OCI-LY1 (cell line): Measurements from ENCODE around the gene XYLB.

Experiments used
- H2AFZ ChIP-seq: fragments of 200-600 bp; sonication (generic), shearing (Covaris generic); 2 replicates; pipeline ENCODE4 v1.6.0; 2014; ENCODE audit warnings: antibody characterized with exemption, mild to moderate bottlenecking, low read length
- H3F3A ChIP-seq: fragments of 200-600 bp; sonication (generic), shearing (Covaris generic); 2 replicates; pipeline ENCODE4 v1.6.0; 2014; ENCODE audit warnings: mild to moderate bottlenecking, antibody characterized with exemption, low read length, moderate library complexity; ENCODE audit not compliant: insufficient read depth
- H3K27ac ChIP-seq: fragments of 200-600 bp; sonication (generic); 2 replicates; pipeline ENCODE4 v1.5.1; 2014; ENCODE audit warnings: low read length, mixed run types, mild to moderate bottlenecking, low read depth; ENCODE audit not compliant: poor library complexity, severe bottlenecking
- H3K27me3 ChIP-seq: fragments of 200-600 bp; sonication (generic); 2 replicates; pipeline ENCODE4 v1.6.0; 2014; ENCODE audit warnings: antibody characterized with exemption, mild to moderate bottlenecking, low read length, moderate library complexity; ENCODE audit not compliant: insufficient read depth
- H3K36me3 ChIP-seq: fragments of 200-600 bp; sonication (generic); 2 replicates; pipeline ENCODE4 v1.6.1; 2014; ENCODE audit warnings: mild to moderate bottlenecking, antibody characterized with exemption, low read length, moderate library complexity, mixed read lengths; ENCODE audit not compliant: insufficient read depth
- H3K4me1 ChIP-seq: fragments of 200-600 bp; sonication (generic); 2 replicates; pipeline ENCODE4 v1.5.1; 2014; ENCODE audit warnings: mild to moderate bottlenecking, low read length, moderate library complexity; ENCODE audit not compliant: insufficient read depth, severe bottlenecking
- H3K4me2 ChIP-seq: fragments of 200-600 bp; sonication (generic), shearing (Covaris generic); 2 replicates; pipeline ENCODE4 v1.6.1; 2014; ENCODE audit warnings: low read length
- H3K4me3 ChIP-seq: fragments of 200-600 bp; sonication (generic); 2 replicates; pipeline ENCODE4 v1.5.1; 2014; ENCODE audit warnings: low read length, low read depth, mild to moderate bottlenecking, mixed read lengths; ENCODE audit not compliant: poor library complexity, severe bottlenecking
- H3K79me2 ChIP-seq: fragments of 200-600 bp; shearing (Covaris generic); 2 replicates; pipeline ENCODE4 v1.6.1; 2016; ENCODE audit warnings: mixed run types, low read length, mixed read lengths; ENCODE audit not compliant: insufficient read depth
- H3K9ac ChIP-seq: fragments of 200-600 bp; sonication (generic), shearing (Covaris generic); 2 replicates; pipeline ENCODE4 v1.6.1; 2014; ENCODE audit warnings: mild to moderate bottlenecking, low read length, mixed read lengths
- H3K9me2 ChIP-seq: fragments of 200-600 bp; sonication (generic), shearing (Covaris generic); 2 replicates; pipeline ENCODE4 v1.6.1; 2014; ENCODE audit warnings: low read depth, mild to moderate bottlenecking, low read length, mixed read lengths
- H3K9me3 ChIP-seq: fragments of 200-600 bp; shearing (Covaris generic); 2 replicates; pipeline ENCODE4 v1.6.1; 2014; ENCODE audit warnings: low read length, mixed read lengths
- H4K20me1 ChIP-seq: fragments of 200-600 bp; sonication (generic), shearing (Covaris generic); 2 replicates; pipeline ENCODE4 v1.6.0; 2016; ENCODE audit warnings: mild to moderate bottlenecking, low read length; ENCODE audit not compliant: insufficient read depth
- CTCF ChIP-seq: fragments of 200-600 bp; sonication (generic), shearing (Covaris generic); IDR thresholded peaks from 2 replicates; pipeline ENCODE4 v1.5.1; 2017; ENCODE audit warnings: mild to moderate bottlenecking, antibody characterized with exemption, low read length, moderate library complexity, mixed read lengths
- EZH2 ChIP-seq: fragments of 200-600 bp; sonication (generic), shearing (Covaris generic); IDR thresholded peaks from 2 replicates; pipeline ENCODE4 v1.8.0; 2017; ENCODE audit warnings: borderline replicate concordance, mixed run types, mild to moderate bottlenecking, antibody characterized with exemption, low read length, moderate library complexity, mixed read lengths

XYLB gene

GRCh38 chr3:38354588-38355330, 8.2 kb downstream of the XYLB start:
- Histone ChIP-seq H3K4me1 (no peaks in the 10 kb centered on the region), H3K79me2 (no peaks in the 10 kb centered on the region), H3K4me3 (no peak overlapping the region), H3K36me3 (peaks cover 52% of the 10 kb centered on the region), H3K9me3 (no peaks in the 10 kb centered on the region), H2AFZ (no peak overlapping the region), H3K27ac (no peak overlapping the region), H3K9ac (no peak overlapping the region), H3K4me2 (no peak overlapping the region), H3F3A (no peaks in the 10 kb centered on the region), H4K20me1 (no peaks in the 10 kb centered on the region), H3K27me3 (no peaks in the 10 kb centered on the region), H3K9me2 (no peaks in the 10 kb centered on the region)
- no peak for TF ChIP-seq CTCF
- TF ChIP-seq EZH2 = no peak

GRCh38 chr3:38359038-38359437, 12.5 kb downstream of the XYLB start:
- Histone ChIP-seq H3F3A (no peaks in the 10 kb centered on the region), H3K9me3 (no peaks in the 10 kb centered on the region), H2AFZ (no peak overlapping the region), H4K20me1 (no peaks in the 10 kb centered on the region), H3K9me2 (no peaks in the 10 kb centered on the region), H3K4me3 (no peak overlapping the region), H3K36me3 (peaks cover 50% of the 10 kb centered on the region), H3K4me1 (no peaks in the 10 kb centered on the region), H3K79me2 (no peaks in the 10 kb centered on the region), H3K4me2 (no peak overlapping the region), H3K27me3 (no peaks in the 10 kb centered on the region), H3K9ac (no peak overlapping the region), H3K27ac (no peak overlapping the region)
- TF ChIP-seq CTCF = no peak
- TF ChIP-seq EZH2 = no peak

GRCh38 chr3:38360345-38360744, 13.8 kb downstream of the XYLB start:
- H2AFZ ChIP-seq = no peak overlapping the region
- H3K27ac ChIP-seq = no peak overlapping the region
- H3K27me3 ChIP-seq = no peaks in the 10 kb centered on the region
- H3K9ac ChIP-seq = no peak overlapping the region
- no peaks in the 10 kb centered on the region for H3K4me1 ChIP-seq
- peaks cover 57% of the 10 kb centered on the region for H3K36me3 ChIP-seq
- TF ChIP-seq EZH2 = no peak
- no peak for TF ChIP-seq CTCF
- H3K79me2 ChIP-seq = no peaks in the 10 kb centered on the region
- H3K4me2 ChIP-seq = no peak overlapping the region
- no peaks in the 10 kb centered on the region for H3K9me3 ChIP-seq
- H4K20me1 ChIP-seq = no peaks in the 10 kb centered on the region
- no peaks in the 10 kb centered on the region for H3F3A ChIP-seq
- no peaks in the 10 kb centered on the region for H3K9me2 ChIP-seq
- no peak overlapping the region for H3K4me3 ChIP-seq
